ENCODE results near the gene IL19.

Gene IL19

GRCh38 chr1:206860165-206860564, 89.6 kb downstream of the IL19 start:
- no peak for TF ChIP-seq TCF4 (CRISPR knock-in tag; IDR thresholded peaks at IDR 0.05; ENCODE audit: borderline replicate concordance)
- TF ChIP-seq BACH2 (CRISPR knock-in tag; IDR thresholded peaks at IDR 0.05; ENCODE audit: borderline replicate concordance): no peak
- TF ChIP-seq TSHZ2 (CRISPR knock-in tag; IDR thresholded peaks at IDR 0.05): no peak
- TF ChIP-seq ARNTL (CRISPR knock-in tag; IDR thresholded peaks at IDR 0.05; ENCODE audit: borderline replicate concordance, low read depth): no peak
- TF ChIP-seq ZNF8 (CRISPR knock-in tag; IDR thresholded peaks at IDR 0.05): no peak
- TF ChIP-seq CSRNP3 (CRISPR knock-in tag; IDR thresholded peaks at IDR 0.05): no peak
- TF ChIP-seq CSDC2 (CRISPR knock-in tag; IDR thresholded peaks at IDR 0.05): no peak
- no peak for TF ChIP-seq ZFP3 (CRISPR knock-in tag; IDR thresholded peaks at IDR 0.05)
- no peak for TF ChIP-seq ZNF565 (CRISPR knock-in tag; conservative IDR thresholded peaks at IDR 0.05; ENCODE audit: low read depth)
- no peak for TF ChIP-seq POU6F1 (CRISPR knock-in tag; IDR thresholded peaks at IDR 0.05; ENCODE audit: borderline replicate concordance, low read depth)
- ATAC-seq: no peak

GRCh38 chr1:206863266-206863665, 92.7 kb downstream of the IL19 start:
- no peak for TF ChIP-seq BACH2 (CRISPR knock-in tag; IDR thresholded peaks at IDR 0.05; ENCODE audit: borderline replicate concordance)
- TF ChIP-seq ISL1 (CRISPR knock-in tag; IDR thresholded peaks at IDR 0.05): no peak
- no peak for TF ChIP-seq CSRNP3 (CRISPR knock-in tag; IDR thresholded peaks at IDR 0.05)
- no peak for TF ChIP-seq ARNTL (CRISPR knock-in tag; IDR thresholded peaks at IDR 0.05; ENCODE audit: borderline replicate concordance, low read depth)
- TF ChIP-seq OSR1 (CRISPR knock-in tag; IDR thresholded peaks at IDR 0.05): no peak
- TF ChIP-seq ZFP3 (CRISPR knock-in tag; IDR thresholded peaks at IDR 0.05): no peak
- no peak for ATAC-seq

GRCh38 chr1:206864939-206865671, 94.5 kb downstream of the IL19 start, which contains the start of gene IL20:
Gene IL20, plus strand, starts transcription at chr1:206865623. Its CDS starts 230 bp downstream, at chr1:206865853.
- peak; percentile 95 for ATAC-seq
- TF ChIP-seq ZC3H10 (CRISPR knock-in tag; IDR thresholded peaks at IDR 0.05) (no peak), SNAI2 (CRISPR knock-in tag; IDR thresholded peaks at IDR 0.05) (no peak), PPARA (CRISPR knock-in tag; IDR thresholded peaks at IDR 0.05; ENCODE audit: borderline replicate concordance) (no peak), CREB5 (CRISPR knock-in tag; IDR thresholded peaks at IDR 0.05; ENCODE audit: low read depth) (no peak), CSRNP3 (CRISPR knock-in tag; IDR thresholded peaks at IDR 0.05) (no peak), ZFP30 (CRISPR knock-in tag; IDR thresholded peaks at IDR 0.05) (no peak), TSHZ2 (CRISPR knock-in tag; IDR thresholded peaks at IDR 0.05) (no peak), ZNF8 (CRISPR knock-in tag; IDR thresholded peaks at IDR 0.05) (no peak), TOX (CRISPR knock-in tag; IDR thresholded peaks at IDR 0.05; ENCODE audit: borderline replicate concordance) (no peak), ZNF70 (CRISPR knock-in tag; IDR thresholded peaks at IDR 0.05) (no peak), POU6F1 (CRISPR knock-in tag; IDR thresholded peaks at IDR 0.05; ENCODE audit: borderline replicate concordance, low read depth) (no peak)
